Left ventricle myocardium inferior (tissue), 1 donor: ENCODE results near the gene DAB1. TPM values are rescaled to one million over a fixed set of nuclear protein-coding genes. Genes with fewer than 3 reads are reported as not detected.

ENCODE experiments used
- DNase-seq: peaks from one replicate; pipeline ENCODE4 v3.0.0-alpha.2; 2020
- H3K27ac ChIP-seq: fragments of 200-600 bp; replicated peaks from 2 replicates; pipeline ENCODE4 v1.8.0; 2021
- H3K27me3 ChIP-seq: fragments of 200-600 bp; 2 replicates; pipeline ENCODE4 v1.8.0; 2021; ENCODE audit warnings: low read depth
- H3K36me3 ChIP-seq: fragments of 200-600 bp; 2 replicates; pipeline ENCODE4 v1.8.0; 2021
- H3K4me1 ChIP-seq: fragments of 200-600 bp; 2 replicates; pipeline ENCODE4 v1.8.0; 2021
- H3K4me3 ChIP-seq: fragments of 200-600 bp; 2 replicates; pipeline ENCODE4 v1.8.0; 2021; ENCODE audit warnings: mild to moderate bottlenecking, moderate library complexity
- H3K9me3 ChIP-seq: fragments of 200-600 bp; replicated peaks from 2 replicates; pipeline ENCODE4 v1.8.0; 2021
- intact Hi-C: fragments of 100-400 bp; cut with micrococcal nuclease; formaldehyde crosslinking; loops from one replicate; pipeline ENCODE4 v1.11.0; 2022
- total RNA-seq: library from RNA; stranded (reverse); fragmentation: NEBNext Ultra II Directional; extraction: Animal tissue kit (Norgen Biotek cat#: 25700); gene quantifications from one replicate; pipeline ENCODE4 v1.2.1, GENCODE V29; 2021
- TF ChIP-seq, protein P1 (sequence below): fragments of 200-600 bp; IDR thresholded peaks from 2 replicates; pipeline ENCODE4 v1.8.0; 2021; ENCODE audit warnings: antibody characterized with exemption, mild to moderate bottlenecking, borderline replicate concordance
- donor health status: DM: no; HTN: yes; CAD: no; lungs with severe emphysema.

Gene DAB1
- total RNA-seq, 1 donor from 2014 or later: 0.77 TPM

DNA sequence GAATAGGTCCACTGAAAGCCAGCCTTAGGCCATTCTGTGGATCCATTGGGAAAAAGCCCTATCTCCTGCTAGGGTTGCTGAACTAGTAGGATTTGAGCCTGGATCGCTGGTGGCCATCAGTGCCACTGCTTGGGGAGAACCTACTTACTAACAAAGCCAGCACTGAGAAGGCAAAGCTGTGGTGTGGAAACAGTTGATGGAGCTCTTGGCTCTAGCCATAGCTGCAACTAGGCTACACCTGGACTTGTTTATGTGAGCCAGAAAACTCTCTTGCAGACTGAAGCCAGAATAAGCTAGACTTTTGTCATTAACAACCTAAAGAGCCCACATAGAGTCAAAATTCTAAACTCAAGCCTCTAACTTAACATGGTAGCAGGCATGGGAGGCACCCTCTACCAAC lies 20.7 kb downstream of the DAB1 start:
- DNase-seq: no peak
- H3K27ac ChIP-seq: no peak overlapping the region
- no peaks in the 10 kb centered on the region for H3K36me3 ChIP-seq
- H3K4me3 ChIP-seq: no peak overlapping the region
- no peaks in the 10 kb centered on the region for H3K4me1 ChIP-seq
- TF ChIP-seq, protein P1, sequence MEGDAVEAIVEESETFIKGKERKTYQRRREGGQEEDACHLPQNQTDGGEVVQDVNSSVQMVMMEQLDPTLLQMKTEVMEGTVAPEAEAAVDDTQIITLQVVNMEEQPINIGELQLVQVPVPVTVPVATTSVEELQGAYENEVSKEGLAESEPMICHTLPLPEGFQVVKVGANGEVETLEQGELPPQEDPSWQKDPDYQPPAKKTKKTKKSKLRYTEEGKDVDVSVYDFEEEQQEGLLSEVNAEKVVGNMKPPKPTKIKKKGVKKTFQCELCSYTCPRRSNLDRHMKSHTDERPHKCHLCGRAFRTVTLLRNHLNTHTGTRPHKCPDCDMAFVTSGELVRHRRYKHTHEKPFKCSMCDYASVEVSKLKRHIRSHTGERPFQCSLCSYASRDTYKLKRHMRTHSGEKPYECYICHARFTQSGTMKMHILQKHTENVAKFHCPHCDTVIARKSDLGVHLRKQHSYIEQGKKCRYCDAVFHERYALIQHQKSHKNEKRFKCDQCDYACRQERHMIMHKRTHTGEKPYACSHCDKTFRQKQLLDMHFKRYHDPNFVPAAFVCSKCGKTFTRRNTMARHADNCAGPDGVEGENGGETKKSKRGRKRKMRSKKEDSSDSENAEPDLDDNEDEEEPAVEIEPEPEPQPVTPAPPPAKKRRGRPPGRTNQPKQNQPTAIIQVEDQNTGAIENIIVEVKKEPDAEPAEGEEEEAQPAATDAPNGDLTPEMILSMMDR: no peak
- H3K9me3 ChIP-seq: no peaks in the 10 kb centered on the region
- intact Hi-C loops: no loop called here
- no peaks in the 10 kb centered on the region for H3K27me3 ChIP-seq

DNA sequence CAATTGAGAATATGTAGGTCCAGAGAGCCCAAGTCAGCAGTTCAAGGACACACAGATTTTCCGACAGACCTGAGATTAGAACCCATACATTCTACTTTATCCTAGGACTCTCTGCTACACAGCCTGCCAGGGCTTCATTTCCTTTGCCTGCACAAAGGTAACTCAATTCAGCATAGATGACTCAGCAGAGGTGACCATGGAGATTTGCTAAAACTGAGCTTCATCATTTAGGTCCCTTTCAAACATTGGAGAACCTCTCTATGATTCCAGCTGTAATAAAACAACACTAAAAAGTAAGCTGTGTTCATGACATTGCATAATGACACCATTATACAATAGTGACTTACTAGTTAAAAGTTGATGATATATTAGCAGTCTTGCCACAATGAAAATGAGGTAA lies 22.2 kb downstream of the DAB1 start:
- TF ChIP-seq, protein P1: no peak
- Histone ChIP-seq H3K27me3 (no peaks in the 10 kb centered on the region), H3K4me1 (no peaks in the 10 kb centered on the region), H3K27ac (no peak overlapping the region), H3K4me3 (no peak overlapping the region), H3K36me3 (no peaks in the 10 kb centered on the region), H3K9me3 (no peaks in the 10 kb centered on the region)
- no peak for DNase-seq
- intact Hi-C loops: no loop called here

DNA sequence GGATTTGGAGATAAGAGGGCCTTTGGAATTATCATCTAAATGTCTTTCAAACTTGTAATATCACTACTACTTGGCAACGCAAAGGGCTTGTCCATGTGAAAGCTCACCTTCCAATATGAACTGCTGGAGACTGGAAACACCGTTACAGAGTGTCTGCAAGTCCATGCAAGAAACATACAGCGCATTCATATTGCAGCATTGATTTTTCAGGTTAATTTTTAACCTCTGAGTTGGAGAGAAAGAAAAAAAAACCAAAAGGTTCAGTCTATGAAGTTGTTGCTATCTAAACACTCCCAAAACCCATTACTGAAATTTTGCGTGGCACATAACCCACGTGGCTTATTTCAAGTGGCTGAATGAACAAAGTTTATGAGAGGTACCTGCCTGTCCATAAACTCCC lies 23.8 kb downstream of the DAB1 start:
- Histone ChIP-seq H3K4me1 (no peaks in the 10 kb centered on the region), H3K4me3 (no peak overlapping the region), H3K9me3 (no peaks in the 10 kb centered on the region), H3K27ac (no peak overlapping the region), H3K36me3 (no peaks in the 10 kb centered on the region), H3K27me3 (no peaks in the 10 kb centered on the region)
- TF ChIP-seq, protein P1: no peak
- intact Hi-C loops: no loop called here
- no peak for DNase-seq

DNA sequence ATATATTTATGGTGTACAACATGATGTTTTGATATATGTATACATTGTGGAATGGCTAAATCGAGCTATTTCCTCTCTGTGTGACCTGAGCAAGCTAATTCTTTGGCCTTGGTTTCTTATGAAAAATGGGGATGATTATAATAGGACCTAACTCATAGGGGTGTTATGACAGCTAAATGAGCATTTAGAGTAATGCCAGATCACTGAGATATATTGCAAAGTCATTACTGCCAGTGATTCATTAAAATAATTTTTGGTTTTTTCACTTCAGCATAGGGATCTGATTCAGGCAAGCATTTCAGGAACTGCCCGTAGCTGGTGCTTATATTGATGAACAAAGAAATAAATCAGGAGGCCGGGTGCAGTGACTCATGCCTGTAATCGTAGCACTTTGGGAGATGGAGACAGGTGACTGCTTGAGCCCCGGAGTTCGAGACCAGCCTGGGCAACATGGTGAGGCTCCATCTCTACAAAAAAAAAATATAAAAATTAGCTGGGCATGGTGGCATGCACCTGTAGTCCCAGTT lies 30.7 kb downstream of the DAB1 start:
- H3K36me3 ChIP-seq: no peaks in the 10 kb centered on the region
- TF ChIP-seq, protein P1: no peak
- intact Hi-C loops: no loop called here
- no peak for DNase-seq
- H3K4me3 ChIP-seq: no peak overlapping the region
- no peaks in the 10 kb centered on the region for H3K9me3 ChIP-seq
- H3K27me3 ChIP-seq: no peaks in the 10 kb centered on the region
- no peak overlapping the region for H3K27ac ChIP-seq
- H3K4me1 ChIP-seq: no peaks in the 10 kb centered on the region

DNA sequence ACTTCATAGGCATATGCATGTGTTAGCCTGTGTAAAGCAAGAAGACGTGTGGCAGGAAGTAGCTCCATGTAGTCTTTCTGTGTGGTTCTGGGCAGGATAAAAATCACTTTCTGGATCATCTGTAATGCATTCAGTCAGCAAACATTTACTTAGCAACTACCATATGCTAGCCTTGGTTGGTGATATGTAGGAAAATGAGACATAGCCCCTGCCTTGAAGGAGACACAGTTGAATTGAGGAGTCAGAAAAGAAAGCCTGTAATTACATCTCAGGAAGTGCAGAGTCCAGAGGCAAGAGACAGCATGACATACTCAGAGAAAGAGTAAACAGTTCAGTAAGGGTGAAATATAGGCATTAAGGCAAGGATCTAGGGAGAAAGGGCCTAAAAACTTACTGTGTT lies 38.5 kb downstream of the DAB1 start:
- intact Hi-C loops: no loop called here
- TF ChIP-seq, protein P1: no peak
- no peak overlapping the region for H3K27ac ChIP-seq
- no peak overlapping the region for H3K4me3 ChIP-seq
- H3K27me3 ChIP-seq: no peaks in the 10 kb centered on the region
- DNase-seq: no peak
- no peaks in the 10 kb centered on the region for H3K36me3 ChIP-seq
- H3K4me1 ChIP-seq: no peaks in the 10 kb centered on the region
- H3K9me3 ChIP-seq: no peaks in the 10 kb centered on the region
